Muscle of leg (tissue), 11 donors: ENCODE measurements around the gene CHMP1A. TPM values are rescaled to one million over a fixed set of nuclear protein-coding genes. Genes with fewer than 3 reads are reported as not detected.

Source experiments
- DNase-seq: peaks from one replicate; pipeline ENCODE4 v3.0.0; 2013
- H3K27ac ChIP-seq: one replicate; pipeline ENCODE4 v1.5.1; 2013; ENCODE audit warnings: mild to moderate bottlenecking, low read length, control low read depth
- H3K27me3 ChIP-seq: one replicate; pipeline ENCODE4 v1.6.1; 2013; ENCODE audit warnings: low read length; ENCODE audit not compliant: control insufficient read depth, insufficient read depth
- H3K36me3 ChIP-seq: one replicate; pipeline ENCODE4 v1.6.1; 2013; ENCODE audit warnings: low read length; ENCODE audit not compliant: control insufficient read depth, insufficient read depth
- H3K4me1 ChIP-seq: one replicate; pipeline ENCODE4 v1.6.1; 2013; ENCODE audit warnings: low read length; ENCODE audit not compliant: control insufficient read depth, insufficient read depth
- H3K4me3 ChIP-seq: one replicate; pipeline ENCODE4 v1.5.1; 2013; ENCODE audit warnings: low read length, control low read depth
- H3K9me3 ChIP-seq: replicated peaks from 2 replicates; pipeline ENCODE4 v1.6.1; 2013; ENCODE audit warnings: low read depth, low read length; ENCODE audit not compliant: control insufficient read depth
- WGBS: methylation state at CpG from one replicate; pipeline ENCODE4 v1.1.5; 2013; ENCODE audit warnings: missing lambda C conversion rate; ENCODE audit not compliant: insufficient coverage; 5-methylcytosine and 5-hydroxymethylcytosine counted together
- polyA plus RNA-seq, 8 donors: library from polyadenylated mRNA; unstranded; fragments of 120-200 nt; gene quantifications; one replicate each; pipeline versions ENCODE4 v1.2.1 to v1.2.3, GENCODE V29; 2013; ENCODE audit warnings: inconsistent platforms in 1 of 8, low replicate concordance in 1 of 8; ENCODE audit not compliant: insufficient read length in 8 of 8, insufficient read depth in 1 of 8
- total RNA-seq: library from RNA; stranded (reverse); fragments of 120-200 nt; gene quantifications from one replicate; pipeline ENCODE4 v1.2.4, GENCODE V29; 2013

Gene CHMP1A
- total and polyA plus RNA-seq, 9 donors, result 38.9 to 57.8 (median 52.0) TPM

- WGBS, result 89% methylated on average over 6 of the region's 17 CpGs
- H3K27ac ChIP-seq, result no peak overlapping the region
- H3K4me3 ChIP-seq, result no peak overlapping the region
- H3K9me3 ChIP-seq, result peaks cover 4% of the 10 kb centered on the region
- no peaks in the 10 kb centered on the region for H3K4me1 ChIP-seq
- no peaks in the 10 kb centered on the region for H3K36me3 ChIP-seq
- peaks cover 41% of the 10 kb centered on the region for H3K27me3 ChIP-seq
- DNase-seq, result no peak
Observed at GRCh38 chr16:89629827-89630610, 27.5 kb downstream of the CHMP1A start.

- Histone ChIP-seq H3K36me3 (no peaks in the 10 kb centered on the region), H3K4me3 (no peak overlapping the region), H3K27me3 (peaks cover 42% of the 10 kb centered on the region), H3K9me3 (peaks cover 2% of the 10 kb centered on the region), H3K4me1 (peaks cover 2% of the 10 kb centered on the region), H3K27ac (no peak overlapping the region)
- no peak for DNase-seq
- 38% methylated on average over 7 of the region's 21 CpGs for WGBS
Observed at GRCh38 chr16:89624777-89625761, 32.4 kb downstream of the CHMP1A start.

DNA sequence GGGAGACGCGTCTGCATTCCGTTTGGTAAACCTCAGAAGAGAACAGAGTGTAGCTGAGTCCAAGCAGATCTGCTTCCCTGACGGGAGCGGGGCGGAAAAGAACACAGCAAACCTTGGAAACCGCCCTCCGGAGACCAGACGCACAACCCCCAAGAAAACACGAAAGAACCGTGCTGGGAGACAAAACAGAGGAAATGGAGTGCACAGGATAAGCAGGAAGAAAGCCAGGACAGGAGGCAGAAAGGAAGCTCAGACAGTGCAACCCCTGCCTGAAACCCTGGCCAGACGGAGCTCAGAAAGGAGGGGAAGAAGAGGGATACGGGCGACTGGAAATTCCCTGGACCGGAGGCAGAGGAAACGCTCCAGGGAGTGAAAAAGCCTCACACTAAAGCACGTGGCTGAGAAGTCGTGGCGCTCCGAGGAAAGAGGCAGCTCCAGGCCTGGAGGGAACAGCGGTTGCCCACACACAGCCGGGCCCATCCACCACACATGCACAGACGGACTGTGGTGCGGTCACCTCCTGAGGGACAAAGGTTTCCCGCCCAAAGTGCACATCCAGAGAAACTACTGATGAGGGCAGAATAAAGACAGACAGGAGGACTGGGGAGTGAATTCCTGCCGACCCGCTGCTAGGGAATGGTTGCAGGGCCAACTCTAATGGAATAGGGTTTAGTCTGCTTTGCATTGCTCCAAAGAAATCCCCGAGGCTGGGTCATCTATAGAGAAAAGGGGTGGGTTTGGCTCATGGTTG, 33.8 kb downstream of the CHMP1A start:
- DNase-seq, result peak; percentile 46
- peaks cover 40% of the 10 kb centered on the region for H3K27me3 ChIP-seq
- no peak overlapping the region for H3K27ac ChIP-seq

GRCh38 chr16:89621698-89622409, 35.7 kb downstream of the CHMP1A start:
- H3K9me3 ChIP-seq, result no peaks in the 10 kb centered on the region
- peaks cover 2% of the 10 kb centered on the region for H3K4me1 ChIP-seq
- H3K36me3 ChIP-seq, result no peaks in the 10 kb centered on the region
- no peak overlapping the region for H3K4me3 ChIP-seq
- 71% methylated on average over 20 of the region's 32 CpGs for WGBS
- no peak overlapping the region for H3K27ac ChIP-seq
- no peak for DNase-seq
- peaks cover 40% of the 10 kb centered on the region for H3K27me3 ChIP-seq

More for the DNA sequence above, 33.8 kb downstream of the CHMP1A start:
- H3K4me1 ChIP-seq, result peaks cover 2% of the 10 kb centered on the region
- H3K9me3 ChIP-seq, result no peaks in the 10 kb centered on the region
- no peak overlapping the region for H3K4me3 ChIP-seq
- 24% methylated on average over 26 of the region's 28 CpGs for WGBS
- H3K36me3 ChIP-seq, result no peaks in the 10 kb centered on the region

GRCh38 chr16:89621136-89621697, 36.3 kb downstream of the CHMP1A start:
- no peak overlapping the region for H3K27ac ChIP-seq
- no peaks in the 10 kb centered on the region for H3K9me3 ChIP-seq
- DNase-seq, result no peak
- WGBS, result 60% methylated on average over 15 of the region's 18 CpGs
- H3K36me3 ChIP-seq, result no peaks in the 10 kb centered on the region
- no peak overlapping the region for H3K4me3 ChIP-seq
- H3K27me3 ChIP-seq, result peaks cover 40% of the 10 kb centered on the region
- H3K4me1 ChIP-seq, result peaks cover 2% of the 10 kb centered on the region

DNA sequence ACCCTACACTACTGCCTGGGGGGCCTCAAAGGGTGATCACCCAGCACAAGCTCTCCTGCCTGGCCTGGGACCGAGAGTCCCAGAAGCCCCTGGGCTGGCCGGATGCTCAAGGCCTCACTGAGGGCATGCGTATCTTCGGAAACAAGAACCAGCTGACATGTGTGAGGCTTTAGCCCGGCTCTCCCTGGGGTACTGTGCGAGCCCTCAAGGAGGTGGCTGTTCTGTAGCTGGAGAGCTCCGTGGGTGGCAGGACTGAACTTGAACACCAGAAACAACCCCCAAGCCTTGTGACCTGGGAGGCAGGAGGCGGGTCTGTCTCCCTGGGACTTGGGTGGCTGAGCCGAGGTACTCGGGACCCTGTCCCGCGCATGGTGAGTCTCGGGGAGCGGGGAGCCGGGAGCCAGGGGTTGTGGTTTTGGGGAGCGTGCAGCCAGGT, 37.1 kb downstream of the CHMP1A start:
- Histone ChIP-seq H3K36me3 (no peaks in the 10 kb centered on the region), H3K27ac (no peak overlapping the region), H3K9me3 (no peaks in the 10 kb centered on the region), H3K4me1 (peaks cover 5% of the 10 kb centered on the region), H3K27me3 (peaks cover 38% of the 10 kb centered on the region), H3K4me3 (no peak overlapping the region)
- DNase-seq, result no peak
- 63% methylated on average over 12 of the region's 16 CpGs for WGBS

GRCh38 chr16:89619840-89620239, 37.7 kb downstream of the CHMP1A start:
- DNase-seq, result no peak
- WGBS, result 5% methylated on average over 3 of the region's 12 CpGs
- no peaks in the 10 kb centered on the region for H3K36me3 ChIP-seq
- H3K27me3 ChIP-seq, result peaks cover 32% of the 10 kb centered on the region
- no peaks in the 10 kb centered on the region for H3K9me3 ChIP-seq
- H3K27ac ChIP-seq, result no peak overlapping the region
- peaks cover 6% of the 10 kb centered on the region for H3K4me1 ChIP-seq
- no peak overlapping the region for H3K4me3 ChIP-seq

DNA sequence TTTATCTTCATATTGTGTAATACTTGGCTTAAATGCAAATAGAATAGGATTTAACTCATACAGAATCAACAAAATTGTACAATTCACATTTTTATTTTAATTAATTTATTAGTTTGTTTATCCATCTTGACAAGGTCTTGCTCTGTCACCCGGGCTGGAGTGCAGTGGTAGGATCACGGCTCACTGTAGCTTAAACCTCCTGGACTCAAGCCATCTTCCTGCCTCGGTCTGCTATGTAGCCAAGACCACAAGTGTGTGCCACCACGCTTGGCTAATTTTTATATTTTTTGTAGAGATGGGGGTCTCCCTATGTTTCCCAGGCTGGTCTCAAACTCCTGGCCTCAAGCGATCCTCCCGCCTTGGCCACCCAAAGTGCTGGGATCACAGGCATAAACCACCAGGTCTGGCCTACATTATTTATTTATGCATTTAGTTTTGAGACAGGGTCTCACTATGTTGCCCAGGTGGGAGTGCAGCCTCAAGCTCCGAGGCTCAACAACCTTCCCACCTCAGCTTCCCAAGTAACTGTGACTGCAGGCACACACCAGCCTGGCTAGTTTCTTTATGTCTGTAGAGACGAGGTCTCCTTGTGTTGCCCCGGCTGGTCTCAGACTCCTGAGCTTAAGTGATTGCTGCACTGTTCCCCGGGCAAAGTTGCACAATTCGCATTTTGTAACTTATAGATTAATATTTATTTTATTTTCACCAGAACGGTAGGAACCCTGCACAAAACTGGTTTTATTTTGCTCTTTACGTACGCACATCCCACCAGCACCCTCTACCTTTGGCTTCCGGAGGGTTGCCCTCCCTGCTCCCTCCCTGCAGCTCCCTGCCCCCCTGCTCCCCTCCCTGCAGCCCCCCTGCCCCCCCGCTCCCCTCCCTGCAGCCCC, 39.2 kb downstream of the CHMP1A start:
- DNase-seq, result no peak
- Histone ChIP-seq H3K4me3 (no peak overlapping the region), H3K36me3 (no peaks in the 10 kb centered on the region), H3K9me3 (no peaks in the 10 kb centered on the region), H3K27ac (no peak overlapping the region), H3K27me3 (peaks cover 19% of the 10 kb centered on the region), H3K4me1 (peaks cover 9% of the 10 kb centered on the region)
- 15% methylated on average over 3 of the region's 16 CpGs for WGBS
